Right ventricle myocardium superior (tissue), 1 donor: ENCODE results near the gene KLHL6. TPM values are rescaled to one million over a fixed set of nuclear protein-coding genes. Genes with fewer than 3 reads are reported as not detected.

Source experiments
- ATAC-seq: fragments of 200-7000 bp; cut with Tn5 transposase; one replicate; pipeline ENCODE4 v1.9.1; 2020; ENCODE audit warnings: mild to moderate bottlenecking; ENCODE audit not compliant: poor library complexity
- DNase-seq: peaks from one replicate; pipeline ENCODE4 v3.0.0-alpha.2; 2020
- intact Hi-C: fragments of 100-400 bp; cut with DNase I; formaldehyde crosslinking; loops from one replicate; pipeline ENCODE4 v1.11.2; 2022
- total RNA-seq: library from RNA; stranded (reverse); fragmentation: NEBNext Ultra II Directional; extraction: Animal tissue kit (Norgen Biotek cat#: 25700); gene quantifications from one replicate; pipeline ENCODE4 v1.2.1, GENCODE V29; 2021
- donor health status: DM: no; HTN: yes; CAD: no; lungs with severe emphysema.

Gene KLHL6
- total RNA-seq, 1 donor from 2014 or later, result 0.65 TPM

GRCh38 chr3:183493296-183494045 is 62.0 kb downstream of the KLHL6 start:
- intact Hi-C loops, result no loop called here
- DNase-seq, result no peak
- no peak for ATAC-seq

- no peak for DNase-seq
- ATAC-seq, result no peak
- intact Hi-C loops, result no loop called here
Measured at GRCh38 chr3:183492849-183493179, 62.7 kb downstream of the KLHL6 start.

GRCh38 chr3:183491923-183492848 is 63.3 kb downstream of the KLHL6 start:
- DNase-seq (no peak), ATAC-seq (no peak)
- intact Hi-C loops, result no loop called here

GRCh38 chr3:183491109-183491922 is 64.2 kb downstream of the KLHL6 start:
- DNase-seq (no peak), ATAC-seq (no peak)
- intact Hi-C loops, result no loop called here

GRCh38 chr3:183490653-183491052 is 64.9 kb downstream of the KLHL6 start:
- intact Hi-C loops, result no loop called here
- DNase-seq (no peak), ATAC-seq (no peak)

- intact Hi-C loops, result no loop called here
- ATAC-seq (no peak), DNase-seq (no peak)
Measured at GRCh38 chr3:183490211-183490601, 65.3 kb downstream of the KLHL6 start.

- no peak for ATAC-seq
- intact Hi-C loops, result no loop called here
- no peak for DNase-seq
Measured at GRCh38 chr3:183489455-183490210, 65.9 kb downstream of the KLHL6 start.

GRCh38 chr3:183488343-183488742 is 67.2 kb downstream of the KLHL6 start:
- intact Hi-C loops, result no loop called here
- DNase-seq, result no peak

GRCh38 chr3:183487896-183488295 is 67.6 kb downstream of the KLHL6 start:
- ATAC-seq, result no peak
- DNase-seq, result no peak
- intact Hi-C loops, result no loop called here

More at GRCh38 chr3:183488343-183488742, 67.2 kb downstream of the KLHL6 start:
- no peak for ATAC-seq

- ATAC-seq (no peak), DNase-seq (no peak)
Measured at GRCh38 chr3:183487016-183487415, 68.5 kb downstream of the KLHL6 start.

GRCh38 chr3:183486472-183486871 is 69.0 kb downstream of the KLHL6 start:
- no peak for DNase-seq
- intact Hi-C loops, result no loop called here
- no peak for ATAC-seq

More at GRCh38 chr3:183487016-183487415, 68.5 kb downstream of the KLHL6 start:
- intact Hi-C loops, result no loop called here

GRCh38 chr3:183485585-183485984 is 69.9 kb downstream of the KLHL6 start:
- DNase-seq (no peak), ATAC-seq (no peak)
- intact Hi-C loops, result no loop called here

- DNase-seq (no peak), ATAC-seq (no peak)
- intact Hi-C loops, result no loop called here
Measured at GRCh38 chr3:183485093-183485492, 70.4 kb downstream of the KLHL6 start.

- intact Hi-C loops, result no loop called here
- no peak for DNase-seq
Measured at GRCh38 chr3:183484431-183485075, 71.0 kb downstream of the KLHL6 start.

GRCh38 chr3:183481582-183481981 is 73.9 kb downstream of the KLHL6 start:
- ATAC-seq (no peak), DNase-seq (no peak)
- intact Hi-C loops, result no loop called here

More at GRCh38 chr3:183484431-183485075, 71.0 kb downstream of the KLHL6 start:
- no peak for ATAC-seq

- ATAC-seq, result no peak
- intact Hi-C loops, result no loop called here
- no peak for DNase-seq
Measured at GRCh38 chr3:183478501-183478900, 77.0 kb downstream of the KLHL6 start.

- intact Hi-C loops, result no loop called here
- no peak for ATAC-seq
- no peak for DNase-seq
Measured at GRCh38 chr3:183477801-183478456, 77.6 kb downstream of the KLHL6 start.
